IPS DF 4.7 (cell line): ENCODE results near the gene RAPGEF3.

ENCODE experiments used
- DNase-seq: peaks from one replicate; pipeline ENCODE4 v3.0.0-alpha.2; 2013; ENCODE audit warnings: low spot score; ENCODE audit errors: extremely low read depth

The RAPGEF3 gene

DNA sequence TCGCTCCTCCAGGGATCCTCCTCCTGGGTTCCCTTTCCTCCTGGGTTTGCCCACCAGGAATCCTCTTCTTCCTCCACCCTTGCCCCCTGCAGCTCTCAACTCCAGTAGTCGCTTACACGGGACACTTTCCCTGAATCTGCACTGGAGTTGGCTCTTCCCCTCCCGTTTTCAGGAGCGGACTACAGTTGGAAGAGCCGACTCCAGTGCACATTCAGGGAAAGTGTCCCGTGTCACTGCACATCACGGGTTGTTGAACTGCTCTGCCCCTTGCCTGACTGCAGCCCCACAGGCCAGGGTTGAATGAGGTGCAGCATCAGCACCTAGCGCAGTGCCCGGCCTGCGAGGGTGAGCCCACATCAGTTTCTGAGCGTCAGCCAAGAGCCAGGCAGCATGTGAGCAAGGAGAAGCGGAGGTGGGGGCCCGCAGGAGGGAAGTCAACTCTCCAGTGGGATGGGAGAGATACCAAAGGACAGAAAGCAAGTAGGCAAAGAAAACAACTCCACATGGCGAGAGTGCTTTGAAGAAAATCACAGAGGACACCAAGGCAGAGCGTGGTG lies 13.1 kb downstream of the RAPGEF3 start:
- DNase-seq, result no peak

GRCh38 chr12:47744778-47745436 lies 13.8 kb downstream of the RAPGEF3 start:
- no peak for DNase-seq

- no peak for DNase-seq
These were observed 14.6 kb downstream of the RAPGEF3 start for GRCh38 chr12:47744005-47744651.

- no peak for DNase-seq
These were observed 15.3 kb downstream of the RAPGEF3 start for GRCh38 chr12:47743311-47743860.

DNA sequence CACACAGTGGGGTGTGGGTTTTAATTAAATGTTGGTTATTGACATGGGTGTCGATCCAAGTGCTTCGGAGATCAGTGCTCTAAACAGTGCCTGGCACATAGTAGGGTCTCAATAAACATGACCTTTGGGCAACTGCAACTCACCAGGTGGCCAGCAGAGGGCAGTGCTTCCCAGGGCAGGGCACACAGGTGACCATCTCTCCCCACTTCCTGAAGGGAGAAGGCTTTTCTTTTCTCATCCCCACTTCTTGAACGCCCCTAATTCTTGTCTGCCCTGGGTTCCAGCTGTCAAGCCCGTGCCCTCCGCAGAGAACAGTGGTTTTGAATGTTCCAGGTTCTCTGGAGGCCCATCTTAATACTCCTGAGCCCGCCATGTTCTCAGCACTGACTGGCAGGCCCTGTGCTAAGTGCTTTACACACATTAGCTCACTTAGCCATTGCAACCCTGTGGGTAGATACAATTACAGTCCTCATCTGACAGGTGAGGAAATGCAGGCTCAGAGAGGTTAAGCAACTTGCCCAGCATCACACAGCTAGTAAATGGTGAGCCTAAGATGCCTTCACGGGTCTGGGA lies 16.3 kb downstream of the RAPGEF3 start:
- DNase-seq, result no peak

GRCh38 chr12:47741340-47741703 lies 17.4 kb downstream of the RAPGEF3 start:
- DNase-seq, result no peak

DNA sequence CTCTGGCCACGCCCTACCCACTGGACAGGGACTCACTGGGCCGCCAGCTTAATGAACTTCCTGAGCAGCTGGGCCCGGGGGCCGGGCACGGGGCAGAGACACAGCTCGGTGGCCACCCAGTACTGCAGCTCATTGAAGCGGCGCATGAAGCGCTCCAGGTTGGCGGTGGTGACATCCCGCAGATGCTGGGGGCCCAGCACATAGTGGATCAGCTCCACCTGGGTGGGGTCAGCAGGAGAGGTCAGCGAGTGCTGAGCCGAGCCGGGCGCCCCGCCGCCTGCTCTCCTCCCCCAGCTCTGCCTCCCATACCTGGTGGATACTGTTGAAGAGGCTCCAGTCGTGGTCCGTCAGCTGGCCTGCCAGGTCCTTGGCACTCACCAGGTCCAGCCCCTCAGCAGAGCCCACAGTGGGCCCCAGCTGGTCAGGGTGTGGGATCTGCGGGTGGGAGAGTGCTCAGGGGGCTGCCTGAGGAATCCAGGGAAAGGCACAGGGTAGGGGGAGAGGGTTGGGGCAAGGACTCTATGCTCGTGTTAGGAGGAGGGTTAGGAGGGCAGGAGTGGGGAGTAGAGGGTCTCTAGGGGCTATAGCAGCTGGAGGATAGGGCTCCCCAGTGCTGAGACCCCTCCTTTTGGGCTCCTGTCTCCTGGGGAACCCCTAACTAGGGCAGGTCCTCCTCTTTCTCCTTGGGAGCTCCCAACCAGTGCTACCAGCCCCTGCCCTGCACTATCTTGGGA lies 17.9 kb downstream of the RAPGEF3 start:
- DNase-seq, result no peak

GRCh38 chr12:47739979-47740378 lies 18.7 kb downstream of the RAPGEF3 start:
- no peak for DNase-seq

- no peak for DNase-seq
These were observed 19.4 kb downstream of the RAPGEF3 start for GRCh38 chr12:47739297-47739696.

- no peak for DNase-seq
These were observed 20.6 kb downstream of the RAPGEF3 start for GRCh38 chr12:47737936-47738594.

DNA sequence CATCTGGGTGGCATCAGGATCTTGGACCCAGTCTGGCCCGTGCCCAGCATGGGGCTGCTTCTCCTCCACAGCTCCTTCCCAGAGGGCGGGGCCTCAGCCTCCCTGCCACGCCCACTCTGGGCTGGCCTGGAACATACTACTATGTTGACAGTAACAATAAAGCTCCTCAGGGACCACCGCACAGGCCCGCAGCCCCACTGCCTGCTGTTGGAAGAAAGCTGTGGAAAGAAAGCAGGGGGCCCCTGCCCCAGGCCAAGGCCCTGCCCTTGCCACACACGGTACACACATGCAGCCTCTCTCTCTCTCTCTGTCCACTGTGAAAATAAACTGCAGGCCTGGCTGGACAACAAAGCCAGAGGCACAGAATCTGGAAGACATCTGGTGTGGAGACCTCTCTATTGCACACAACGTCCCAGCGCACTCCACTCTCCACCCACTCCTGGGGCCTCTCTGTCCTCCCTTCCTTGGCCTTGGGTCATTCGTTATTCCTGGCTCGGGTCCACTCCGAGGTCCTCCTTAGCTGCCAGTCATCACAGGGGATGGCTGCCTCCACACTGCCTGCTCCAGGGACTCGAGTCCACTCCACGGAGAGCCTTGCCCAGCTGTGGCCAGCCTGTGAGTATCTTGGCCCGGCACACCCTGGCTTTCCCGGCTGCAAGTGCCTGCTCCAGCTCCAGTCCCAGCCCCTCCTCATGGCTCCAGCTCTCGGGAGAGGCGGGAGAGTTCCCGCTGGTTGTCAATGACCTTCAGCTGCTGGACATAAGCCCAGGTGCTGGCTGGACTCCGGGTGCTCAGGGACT lies 21.6 kb downstream of the RAPGEF3 start:
- no peak for DNase-seq

DNA sequence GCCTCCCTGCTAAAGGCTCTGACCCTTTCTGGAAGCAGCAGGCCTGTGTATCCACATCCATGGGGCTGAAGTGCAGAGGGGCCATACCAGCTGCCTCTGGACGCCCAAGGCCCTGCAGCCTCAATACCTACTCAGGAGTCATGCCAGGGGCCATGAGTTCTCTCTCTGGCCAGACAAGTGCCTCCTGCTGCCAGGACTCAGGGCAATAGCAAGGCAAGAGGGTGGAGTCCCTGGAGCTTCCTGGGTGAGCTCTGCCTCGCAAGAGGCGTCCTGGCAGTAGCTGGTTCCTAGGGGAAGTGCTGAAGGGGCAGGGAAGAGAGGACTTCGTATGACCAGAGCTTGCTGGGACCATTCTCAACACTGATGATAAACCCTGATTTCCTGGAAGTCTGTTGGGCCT lies 22.5 kb downstream of the RAPGEF3 start:
- no peak for DNase-seq

DNA sequence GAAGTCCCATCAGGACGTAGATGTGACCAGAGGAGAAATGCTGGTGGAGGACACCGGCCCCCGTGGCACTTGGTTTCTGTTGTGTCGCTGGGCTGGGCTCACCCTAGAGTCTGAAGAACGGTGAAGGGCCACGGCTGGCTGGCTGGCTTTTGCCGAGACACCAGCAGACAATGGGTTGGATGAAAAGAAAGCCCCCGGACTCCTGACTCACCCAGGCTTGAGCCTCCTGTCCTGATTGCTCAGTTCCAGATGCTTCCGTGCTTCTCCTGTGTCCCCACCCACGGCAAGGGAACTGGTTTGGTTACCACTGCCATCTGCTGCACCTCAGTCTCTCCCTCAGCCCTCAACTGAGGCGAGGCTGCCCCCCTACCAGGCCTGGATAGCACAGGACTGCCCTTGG lies 23.0 kb downstream of the RAPGEF3 start:
- no peak for DNase-seq

DNA sequence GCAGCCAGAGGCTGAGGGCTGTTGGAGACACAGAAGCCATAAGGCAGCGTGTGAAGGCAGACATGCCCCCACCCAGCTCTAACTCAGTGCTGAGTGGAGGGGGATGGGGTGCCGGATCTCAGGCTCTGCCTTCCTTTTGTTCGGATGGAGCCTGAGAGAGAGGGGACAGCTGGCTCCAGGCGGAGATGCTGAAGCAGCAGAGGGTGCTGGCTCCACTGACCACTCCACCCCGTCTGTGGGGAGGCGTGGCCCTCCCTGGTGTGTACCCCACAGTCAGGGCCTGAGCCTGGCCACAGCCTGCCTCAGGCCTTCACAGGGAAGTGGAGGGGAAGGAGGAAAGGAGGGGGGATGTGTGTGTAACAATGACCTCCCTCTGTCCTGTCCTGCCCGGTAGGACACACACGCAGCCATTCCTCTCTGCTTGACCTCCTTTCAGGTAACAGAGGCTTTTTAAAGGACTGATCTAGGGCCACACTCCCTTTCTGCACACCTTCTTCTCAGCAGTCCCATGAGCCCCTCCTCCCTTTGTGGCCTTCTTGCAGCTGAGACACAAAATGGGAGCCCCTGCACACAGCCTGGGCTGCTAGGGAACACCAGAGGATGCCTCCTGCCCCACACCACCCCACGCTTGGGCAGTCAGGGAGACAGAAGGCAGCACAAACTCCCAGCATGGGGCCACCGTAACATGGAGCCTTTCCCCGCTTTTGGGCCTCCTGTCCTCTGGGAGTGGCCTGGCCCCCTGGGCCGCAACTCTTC lies 23.8 kb downstream of the RAPGEF3 start:
- DNase-seq, result no peak

DNA sequence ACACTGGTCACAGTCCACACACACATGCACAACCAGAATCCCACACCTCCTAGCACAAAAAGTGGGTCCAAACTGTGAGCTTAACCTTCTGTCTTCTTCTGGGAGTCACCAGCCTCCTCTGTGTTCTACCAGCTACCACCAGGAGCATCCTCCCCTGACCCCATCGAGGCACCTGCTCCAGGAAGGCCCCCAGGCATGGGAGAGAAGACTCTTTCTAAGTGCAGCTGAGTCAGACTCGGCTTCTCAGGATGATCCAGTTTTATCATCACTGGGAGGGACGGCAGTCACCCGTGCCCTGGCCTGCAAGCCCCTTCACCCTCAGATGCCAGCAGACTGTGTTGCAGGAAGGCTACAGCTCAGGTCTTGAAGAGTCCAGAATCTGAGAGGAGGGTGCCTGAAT lies 25.5 kb downstream of the RAPGEF3 start:
- DNase-seq, result no peak

- no peak for DNase-seq
These were observed 26.2 kb downstream of the RAPGEF3 start for GRCh38 chr12:47732504-47732903.

DNA sequence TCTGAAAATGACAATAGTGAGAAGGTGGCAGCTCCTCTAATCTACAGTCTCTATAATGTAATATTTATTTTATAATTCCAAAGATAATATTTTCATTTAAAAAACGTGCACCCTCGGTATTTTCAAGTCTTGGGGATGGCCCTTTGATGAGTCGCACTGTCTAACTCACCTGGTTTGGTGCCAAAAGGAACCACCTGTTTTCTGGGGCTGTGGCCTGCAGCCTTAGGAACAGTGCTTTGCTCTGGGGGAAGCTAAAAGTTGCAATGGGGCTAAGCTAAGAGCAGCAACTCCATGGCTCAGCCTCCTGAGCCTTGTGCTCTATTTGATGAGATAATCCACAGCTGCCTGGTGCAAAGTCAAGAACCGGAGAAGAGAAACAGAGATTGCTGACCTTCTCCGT lies 27.0 kb downstream of the RAPGEF3 start:
- no peak for DNase-seq

DNA sequence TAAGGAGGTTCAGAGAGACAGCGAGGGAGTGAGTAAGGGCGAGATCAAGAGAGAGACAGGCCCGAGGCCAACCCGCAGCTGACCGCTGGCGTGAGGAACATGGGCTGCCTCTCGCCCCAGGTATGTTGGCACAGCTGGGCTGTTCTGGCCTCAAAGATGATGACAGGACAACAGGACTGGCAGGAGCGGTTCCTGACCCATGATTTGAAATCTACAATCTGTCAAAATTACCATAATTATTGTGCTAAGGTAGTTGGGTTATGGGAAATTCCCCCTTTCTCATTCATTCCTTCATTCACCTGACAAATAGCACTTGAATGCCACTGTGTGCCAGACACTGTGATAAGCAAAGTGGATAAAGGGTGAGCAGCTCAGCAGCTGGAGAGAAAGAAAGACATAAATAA lies 28.3 kb downstream of the RAPGEF3 start:
- no peak for DNase-seq

DNA sequence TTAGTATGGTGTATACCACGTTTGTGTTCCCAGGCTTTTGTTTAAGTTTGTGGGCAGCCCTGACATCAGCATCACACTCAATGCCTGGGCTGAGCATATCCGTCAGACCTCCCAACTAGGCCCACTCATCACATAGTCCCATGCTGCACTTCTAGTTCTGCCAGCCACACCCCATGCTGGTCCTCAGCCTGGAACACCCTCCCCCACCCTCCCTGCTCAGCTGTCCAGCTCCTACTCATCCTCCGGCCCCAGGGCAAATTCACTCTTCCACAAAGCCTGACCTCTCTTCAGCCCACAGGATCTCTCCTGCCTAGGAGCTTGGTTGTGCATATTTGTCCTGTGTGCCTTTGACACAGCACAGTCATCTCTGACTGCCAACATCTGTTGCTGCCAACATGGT lies 29.4 kb downstream of the RAPGEF3 start:
- no peak for DNase-seq

GRCh38 chr12:47725893-47726292 lies 32.8 kb downstream of the RAPGEF3 start:
- DNase-seq, result no peak
